Renal pelvis (tissue), 4 donors: ENCODE data around the gene LDLRAD2. TPM values are rescaled to one million over a fixed set of nuclear protein-coding genes. Genes with fewer than 3 reads are reported as not detected.
"Not testable (repeated sequence)": the region's sequence is repeated elsewhere in the genome, so short reads cannot be mapped to it uniquely, and the experiment has no call there.

Experiments
- DNase-seq: peaks from one replicate; pipeline ENCODE4 v3.0.0-alpha.2; 2013
- polyA plus RNA-seq, 3 donors: library from polyadenylated mRNA; unstranded; fragments of 120-200 nt; gene quantifications; one replicate each; pipeline ENCODE4 v1.2.1, GENCODE V29; 2013; ENCODE audit not compliant: insufficient read length in 3 of 3

Gene LDLRAD2
- polyA plus RNA-seq, 3 donors = 3.7 to 5.8 (median 4.0) TPM

DNA sequence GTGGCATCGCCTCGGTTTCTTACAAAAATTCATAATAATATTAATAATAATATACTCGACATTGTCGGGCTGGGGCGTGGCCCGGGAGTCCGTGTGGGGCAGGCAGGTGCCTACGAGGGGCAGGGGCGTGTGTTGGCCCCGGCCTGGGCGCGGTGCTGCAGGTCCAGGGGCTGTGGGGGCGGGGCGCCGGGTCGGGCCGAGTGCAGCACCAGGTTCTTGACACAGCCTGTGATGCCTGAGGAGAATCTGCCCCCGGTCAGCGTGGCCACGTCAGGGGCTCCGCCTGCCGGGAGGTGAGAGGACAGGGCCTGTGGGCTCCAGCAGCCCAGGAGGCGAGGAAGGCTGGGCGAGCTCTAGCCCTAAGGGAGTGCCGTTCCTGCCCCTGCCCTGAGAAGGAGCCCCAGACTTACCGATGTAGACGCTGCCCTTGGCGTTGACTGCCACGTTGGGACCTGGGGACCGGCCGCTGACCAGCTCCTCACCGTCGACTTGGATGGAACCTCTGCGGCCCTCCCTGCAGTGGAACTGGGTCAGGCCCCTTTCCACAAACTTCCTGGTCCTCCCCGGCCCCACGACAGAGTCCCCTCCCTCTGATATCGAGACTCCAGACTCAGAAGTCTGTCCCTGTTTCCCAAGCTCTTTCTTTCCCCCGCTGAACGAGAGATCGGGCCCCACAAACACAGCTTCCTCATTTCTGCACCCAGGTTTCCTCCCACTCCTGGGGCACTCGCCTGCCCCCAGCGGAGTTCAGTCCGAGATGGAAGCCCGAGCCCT is 11.3 kb downstream of the LDLRAD2 start:
- no peak for DNase-seq

DNA sequence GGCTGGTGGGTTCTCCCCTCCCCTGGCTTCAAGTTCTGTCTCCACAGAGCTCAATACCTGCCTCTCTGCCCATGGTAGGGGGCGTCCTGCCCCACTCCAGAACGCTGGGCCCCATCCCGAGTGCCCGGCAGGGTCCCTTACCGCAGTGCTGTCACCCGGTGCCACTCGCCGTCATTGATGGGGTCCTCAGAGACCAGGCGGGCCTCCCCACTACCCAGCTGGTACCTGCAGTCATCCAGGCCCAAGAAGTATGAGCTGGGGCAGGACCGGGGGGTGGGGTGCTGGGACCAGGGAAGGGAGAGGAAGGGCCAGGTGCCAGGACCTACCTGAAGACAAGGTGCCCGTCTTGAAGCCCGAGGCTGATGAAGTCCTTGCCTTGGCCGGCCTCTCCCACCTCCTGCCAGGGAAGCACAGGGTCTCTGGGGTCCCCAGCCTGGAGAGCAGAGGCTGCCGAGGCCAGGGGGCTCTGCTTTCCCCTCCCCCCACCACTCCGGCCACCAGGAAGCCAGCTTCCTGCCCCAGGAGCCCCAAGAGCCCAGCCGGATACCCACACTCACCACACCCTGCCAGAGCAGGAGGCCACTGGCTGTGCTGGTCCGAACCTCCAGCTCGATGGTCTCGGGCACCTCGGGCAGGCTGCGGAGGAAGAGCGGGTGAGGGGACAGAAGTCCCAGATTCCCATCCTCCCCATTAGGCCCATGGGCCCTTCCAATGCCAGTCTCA is 12.1 kb downstream of the LDLRAD2 start:
- no peak for DNase-seq

DNA sequence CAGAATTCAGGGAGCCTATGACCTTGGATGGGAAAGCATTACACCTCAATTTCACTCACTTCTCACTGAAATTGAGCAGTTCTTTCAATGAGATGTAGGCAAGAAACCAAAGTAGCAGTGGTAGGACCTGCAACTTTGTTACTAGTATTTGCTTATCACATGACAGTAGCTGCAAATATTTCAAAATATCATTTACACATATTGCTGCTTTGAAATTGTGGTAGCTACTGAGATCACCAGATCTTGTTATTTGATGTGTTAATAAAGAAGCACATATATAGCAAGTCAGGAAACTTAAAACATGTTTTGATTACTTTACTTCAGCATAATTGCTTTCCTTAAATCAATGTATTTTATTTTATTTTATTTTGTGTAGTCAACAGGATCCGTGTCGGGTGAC is 12.9 kb downstream of the LDLRAD2 start:
- DNase-seq = no peak

DNA sequence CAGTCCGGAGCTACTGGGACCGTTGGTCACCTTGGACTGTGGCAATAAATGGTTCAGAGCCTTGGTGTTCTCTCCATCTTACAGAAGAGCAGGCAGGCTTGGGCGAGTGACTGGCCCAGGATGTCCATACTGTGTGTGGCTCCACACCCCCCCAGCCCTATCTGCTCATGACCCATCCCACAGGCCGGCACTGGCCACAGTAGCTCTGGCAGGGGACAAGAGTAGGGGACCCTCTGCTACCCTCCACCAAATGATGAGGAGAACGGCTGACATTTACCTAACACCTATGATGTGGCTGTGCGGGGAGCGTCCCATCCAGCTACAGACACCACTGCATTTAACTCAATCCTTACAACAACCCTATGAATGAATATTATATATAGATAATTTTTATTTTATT is 13.3 kb downstream of the LDLRAD2 start:
- no peak for DNase-seq

DNA sequence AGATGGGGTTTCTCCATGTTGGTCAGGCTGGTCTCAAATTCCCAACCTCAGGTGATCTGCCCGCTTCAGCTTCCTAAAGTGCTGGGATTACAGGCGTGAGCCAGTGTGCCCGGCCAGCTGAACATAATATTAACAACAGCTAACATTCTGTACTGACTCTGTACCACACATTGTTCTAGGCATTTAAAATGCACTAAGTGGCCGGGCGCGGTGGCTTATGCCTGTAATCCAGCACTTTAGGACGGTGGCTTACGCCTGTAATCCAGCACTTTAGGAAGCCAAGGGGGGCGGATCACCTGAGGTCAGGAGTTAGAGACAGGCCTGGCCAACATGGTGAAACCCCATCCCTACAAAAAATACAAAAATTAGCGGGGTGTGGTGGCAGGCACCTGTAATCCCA is 14.6 kb downstream of the LDLRAD2 start:
- DNase-seq = not testable (repeated sequence)

DNA sequence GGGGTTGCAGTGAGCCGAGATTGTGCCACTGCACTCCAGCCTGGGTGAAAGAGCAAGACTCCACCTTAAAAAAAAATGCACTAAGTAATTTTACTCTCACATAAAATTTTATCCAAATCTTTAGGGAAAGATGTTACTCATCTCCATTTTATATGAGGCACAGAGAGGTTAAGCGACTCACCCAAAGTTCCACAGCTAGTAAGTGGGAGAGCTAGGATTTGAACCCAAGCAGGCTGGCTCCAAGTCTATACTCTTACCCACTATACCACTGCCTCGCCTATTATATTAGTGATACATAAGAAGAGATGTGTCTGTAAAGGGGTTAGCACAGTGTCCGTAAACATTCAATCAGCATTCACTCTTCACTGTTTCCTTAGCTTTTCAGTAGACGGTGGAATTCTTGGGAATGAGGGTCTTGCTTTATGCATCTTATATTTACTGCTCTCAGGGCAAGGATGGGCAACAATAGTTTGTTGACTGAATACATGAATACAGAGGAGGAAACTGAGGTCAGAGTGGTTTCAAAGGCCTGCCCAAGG is 15.1 kb downstream of the LDLRAD2 start:
- no peak for DNase-seq

DNA sequence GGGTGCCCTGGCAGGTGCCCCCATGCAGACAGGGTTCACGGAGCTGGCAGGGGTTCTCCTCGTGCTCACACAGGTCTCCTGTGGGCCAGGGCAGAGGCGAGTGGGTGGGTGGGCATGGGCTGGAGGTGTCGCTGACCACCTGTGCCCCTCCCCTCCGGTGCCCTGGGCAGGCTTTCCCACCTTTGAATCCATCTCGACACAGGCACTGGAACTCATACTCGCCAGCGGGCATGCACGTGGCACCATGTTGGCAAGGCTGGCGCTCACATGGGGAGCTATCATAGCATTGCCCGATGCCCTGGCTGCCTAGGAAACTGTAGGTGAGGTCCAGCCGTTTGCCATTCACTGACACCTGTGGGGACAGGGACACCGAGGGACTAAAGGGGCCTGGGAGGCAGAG is 16.0 kb downstream of the LDLRAD2 start:
- DNase-seq = no peak

DNA sequence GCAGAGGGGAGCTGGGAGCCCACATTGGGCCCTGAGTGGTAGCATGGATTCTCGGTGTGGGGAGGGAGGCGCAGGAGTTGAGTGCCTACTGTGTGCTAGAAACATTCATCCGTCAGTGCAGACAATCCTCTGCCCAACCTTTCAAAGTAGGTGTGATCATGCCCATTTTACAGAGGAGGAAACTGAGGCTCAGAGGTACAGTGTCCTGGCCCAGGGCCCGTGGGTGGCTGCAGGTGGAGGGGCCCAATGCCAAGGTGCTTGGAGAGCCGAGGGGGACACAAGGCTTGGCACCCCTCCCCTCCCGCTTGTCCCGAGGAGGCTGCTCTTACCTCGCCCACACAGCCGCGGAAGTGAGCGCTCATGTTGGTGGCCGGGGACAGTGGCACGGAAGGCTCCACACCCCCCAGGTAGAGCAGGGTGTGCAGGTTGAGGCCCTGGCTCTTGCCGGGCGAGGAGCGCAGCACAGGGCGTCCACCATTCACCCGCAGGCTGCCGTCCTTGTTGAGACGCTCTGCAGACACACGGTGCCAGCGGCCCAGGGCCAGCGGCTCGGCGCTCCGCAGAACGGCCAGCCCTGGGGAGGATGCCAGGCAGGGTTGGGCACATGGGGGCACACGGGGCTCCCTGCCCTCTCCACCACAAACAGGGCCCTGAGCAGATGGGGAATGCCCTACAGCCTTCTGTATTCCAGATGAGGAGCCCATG is 16.6 kb downstream of the LDLRAD2 start:
- DNase-seq = no peak

DNA sequence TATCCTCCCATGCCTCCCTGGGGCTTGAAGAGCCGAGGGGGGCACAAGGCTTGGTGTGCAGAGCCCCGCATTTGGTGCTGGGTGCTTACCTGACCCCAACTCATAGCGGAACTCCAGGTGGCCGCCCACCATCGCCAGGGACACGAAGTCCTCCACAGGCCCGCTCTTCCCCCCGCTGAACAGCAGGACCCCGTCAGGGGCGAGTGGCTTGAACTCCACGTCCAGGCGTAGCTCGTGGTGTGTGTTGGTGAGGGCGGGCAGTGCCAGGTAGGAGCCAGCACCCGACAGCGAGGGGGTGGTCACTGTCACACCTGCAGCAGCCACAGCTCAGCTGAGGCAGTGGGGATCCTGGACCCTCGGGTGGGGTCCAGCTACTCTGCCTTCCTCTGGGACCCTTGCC is 17.2 kb downstream of the LDLRAD2 start:
- no peak for DNase-seq

DNA sequence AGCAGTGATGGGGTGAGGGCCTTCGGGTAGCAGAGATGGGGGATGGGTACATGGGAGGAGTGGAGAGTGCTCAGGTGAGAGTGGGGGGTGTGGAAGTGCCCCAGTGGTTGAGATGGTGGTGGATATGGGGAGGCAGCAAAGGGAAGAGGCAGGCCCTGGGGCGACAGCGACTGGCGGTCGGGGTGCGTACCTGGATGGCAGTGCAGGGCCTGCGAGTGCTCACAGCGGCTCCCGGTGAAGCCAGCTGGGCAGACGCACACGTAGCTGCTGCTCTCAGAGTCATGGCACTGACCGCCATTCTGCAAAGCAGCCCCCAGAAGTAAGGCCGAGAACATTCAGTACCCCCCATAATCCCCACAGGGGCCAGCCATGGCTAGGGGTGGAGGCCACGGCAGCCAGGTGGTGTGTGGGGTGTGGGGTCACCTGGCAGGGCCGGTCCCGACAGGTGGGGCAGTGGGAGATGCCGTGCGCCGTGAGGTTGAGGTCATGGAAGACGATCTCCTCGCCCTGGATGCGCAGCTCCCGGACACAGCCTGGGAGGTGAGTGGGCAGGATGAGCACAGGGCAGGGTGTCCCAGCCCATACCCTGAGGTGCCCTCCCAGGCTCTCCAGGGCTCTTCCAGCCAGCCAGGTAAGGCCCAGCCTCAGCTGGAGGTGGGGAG is 18.9 kb downstream of the LDLRAD2 start:
- no peak for DNase-seq

DNA sequence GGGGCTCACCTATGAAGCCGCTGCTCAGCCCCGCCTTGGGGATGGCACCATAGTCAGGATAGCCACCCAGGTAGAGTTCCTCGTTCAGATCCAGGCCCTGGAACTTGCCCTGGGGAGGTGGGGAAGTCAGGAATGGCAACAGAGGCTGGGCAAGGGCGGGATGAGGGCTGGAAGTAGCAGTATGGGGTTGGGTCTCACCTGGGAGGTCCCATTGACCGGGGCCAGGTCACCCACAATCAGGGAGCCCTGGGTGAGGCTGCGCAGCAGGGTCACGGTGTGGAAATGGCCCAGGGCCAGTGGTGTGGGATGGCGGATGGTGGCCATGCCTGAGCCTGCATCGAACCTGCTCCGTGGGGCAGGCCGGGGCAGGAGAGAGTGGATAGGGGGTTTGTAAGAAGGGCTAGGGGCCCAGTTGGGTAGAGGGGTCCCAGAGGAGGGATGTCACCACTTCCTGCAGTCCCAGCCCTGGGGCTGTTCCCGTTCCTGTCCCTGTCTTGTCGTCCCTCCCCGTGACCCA is 19.4 kb downstream of the LDLRAD2 start:
- DNase-seq = no peak

DNA sequence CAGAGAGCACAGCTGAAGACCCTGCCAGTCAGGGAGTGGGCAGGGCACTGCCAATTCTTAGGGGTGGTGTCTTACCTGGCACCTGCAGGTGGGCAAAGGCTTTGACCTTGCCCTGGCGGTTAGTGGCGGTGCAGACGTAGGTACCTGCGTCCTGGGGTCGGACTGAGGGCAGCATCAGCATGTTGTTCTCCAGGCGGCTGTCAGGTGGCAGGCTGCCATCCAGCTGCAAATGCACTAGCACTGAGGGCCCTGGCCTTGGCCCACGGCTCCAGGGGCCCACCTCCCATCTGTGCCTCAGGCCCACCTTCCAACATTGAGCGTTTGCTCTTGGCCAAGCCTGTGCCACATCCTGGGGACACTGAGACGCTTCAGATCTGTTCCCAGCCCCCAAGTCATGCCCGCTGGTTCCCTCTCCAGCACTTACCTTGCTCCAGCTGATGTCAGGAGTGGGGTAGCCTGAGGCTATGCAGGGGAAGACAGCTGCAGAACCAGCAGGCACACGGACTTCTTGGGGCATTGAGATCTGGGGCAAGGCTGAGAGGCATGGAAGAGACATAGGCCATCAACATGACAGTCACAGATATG is 21.4 kb downstream of the LDLRAD2 start:
- DNase-seq = no peak

DNA sequence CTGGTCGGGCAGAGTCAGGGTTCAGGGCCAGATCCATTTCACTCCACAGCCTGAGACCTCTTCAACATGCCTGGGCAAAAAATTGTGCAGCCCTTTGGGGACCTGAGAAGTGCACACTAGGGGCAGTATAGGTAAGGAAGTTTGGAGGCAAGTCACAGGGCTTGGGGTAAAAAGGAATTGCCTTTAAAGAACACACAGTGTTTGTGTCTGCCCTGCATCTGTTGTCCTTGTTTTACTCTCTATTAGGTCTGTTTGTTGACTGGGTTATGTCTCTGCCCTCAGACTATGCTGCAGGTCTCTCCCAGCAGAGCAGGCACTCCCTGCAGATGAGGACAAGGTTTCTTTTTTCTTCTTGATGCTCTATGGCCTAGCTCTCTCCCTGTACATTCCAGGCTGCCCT is 22.0 kb downstream of the LDLRAD2 start:
- DNase-seq = no peak

DNA sequence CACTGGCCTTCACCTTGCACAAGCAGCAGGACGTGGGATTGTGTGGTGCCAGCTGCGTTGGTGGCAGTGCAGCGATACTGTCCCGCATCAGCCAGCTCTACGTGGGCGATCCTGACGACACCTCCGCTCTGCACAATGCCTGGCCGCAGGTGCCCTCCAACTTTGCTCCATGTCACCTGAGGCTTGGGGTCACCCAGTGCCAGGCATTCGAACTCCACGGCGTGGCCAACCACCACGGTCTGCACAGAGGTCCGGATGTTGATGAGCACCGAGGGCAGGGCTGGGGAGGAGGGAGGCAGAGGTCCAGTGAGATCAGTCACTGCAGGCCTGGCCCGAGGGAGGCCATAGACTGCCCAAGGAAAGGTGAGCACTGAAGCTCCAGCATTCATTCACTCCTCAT is 22.6 kb downstream of the LDLRAD2 start:
- no peak for DNase-seq

DNA sequence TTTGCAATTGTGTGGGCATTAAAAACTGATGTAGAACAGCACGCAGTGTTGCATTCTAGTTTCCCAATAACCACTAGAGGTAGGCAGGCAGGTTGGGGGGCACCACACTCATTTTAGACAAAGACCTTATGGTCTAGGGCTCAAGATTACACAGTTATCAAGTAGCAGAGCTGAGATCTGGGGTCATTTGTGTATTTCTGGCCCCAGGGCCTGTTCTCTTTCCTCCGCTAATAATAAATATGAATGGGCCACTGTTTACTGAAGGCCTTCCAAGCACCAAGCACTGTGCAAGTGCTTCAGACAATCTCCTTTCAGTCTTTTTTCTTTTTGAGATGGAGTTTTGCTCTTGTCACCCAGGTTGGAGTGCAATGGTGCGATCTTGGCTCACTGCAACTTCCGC is 23.9 kb downstream of the LDLRAD2 start:
- DNase-seq = no peak

DNA sequence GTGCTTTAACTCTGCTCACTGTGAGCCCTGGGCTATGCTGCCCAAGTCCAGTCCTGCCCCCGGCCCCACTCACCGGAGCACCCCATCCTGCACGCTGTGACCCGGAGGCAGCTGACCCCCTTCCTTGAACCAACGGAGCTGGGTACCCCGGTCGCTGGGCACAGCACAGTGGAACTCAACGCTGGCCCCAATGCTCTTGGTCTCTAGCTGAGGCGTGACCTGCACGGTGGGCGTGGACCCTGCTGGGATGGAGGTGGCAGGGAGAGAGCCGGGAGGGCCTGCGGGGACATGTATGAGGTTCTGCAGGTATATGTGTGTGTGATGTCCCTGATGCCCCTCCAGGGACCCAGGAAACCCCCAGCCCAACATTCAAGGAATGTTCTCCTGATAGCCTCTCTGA is 24.7 kb downstream of the LDLRAD2 start:
- no peak for DNase-seq

DNA sequence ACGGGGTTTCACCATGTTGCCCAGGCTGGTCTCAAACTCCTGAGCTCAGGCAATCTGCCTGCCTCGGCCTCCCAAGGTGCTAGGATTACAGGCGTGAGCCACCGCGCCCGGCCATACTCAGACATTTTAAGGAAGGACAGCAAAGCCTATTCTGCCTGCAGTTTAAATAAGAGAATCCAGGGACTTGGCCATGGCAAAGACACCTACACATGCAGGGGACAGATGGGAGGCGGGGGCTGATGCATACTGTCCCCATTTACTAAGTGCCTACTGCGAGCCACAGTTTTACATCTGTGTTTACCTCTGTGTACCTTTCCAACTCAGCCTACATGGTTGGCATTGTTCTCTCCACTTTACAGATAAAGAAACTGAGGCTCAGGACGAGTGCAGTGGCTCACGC is 25.4 kb downstream of the LDLRAD2 start:
- no peak for DNase-seq

DNA sequence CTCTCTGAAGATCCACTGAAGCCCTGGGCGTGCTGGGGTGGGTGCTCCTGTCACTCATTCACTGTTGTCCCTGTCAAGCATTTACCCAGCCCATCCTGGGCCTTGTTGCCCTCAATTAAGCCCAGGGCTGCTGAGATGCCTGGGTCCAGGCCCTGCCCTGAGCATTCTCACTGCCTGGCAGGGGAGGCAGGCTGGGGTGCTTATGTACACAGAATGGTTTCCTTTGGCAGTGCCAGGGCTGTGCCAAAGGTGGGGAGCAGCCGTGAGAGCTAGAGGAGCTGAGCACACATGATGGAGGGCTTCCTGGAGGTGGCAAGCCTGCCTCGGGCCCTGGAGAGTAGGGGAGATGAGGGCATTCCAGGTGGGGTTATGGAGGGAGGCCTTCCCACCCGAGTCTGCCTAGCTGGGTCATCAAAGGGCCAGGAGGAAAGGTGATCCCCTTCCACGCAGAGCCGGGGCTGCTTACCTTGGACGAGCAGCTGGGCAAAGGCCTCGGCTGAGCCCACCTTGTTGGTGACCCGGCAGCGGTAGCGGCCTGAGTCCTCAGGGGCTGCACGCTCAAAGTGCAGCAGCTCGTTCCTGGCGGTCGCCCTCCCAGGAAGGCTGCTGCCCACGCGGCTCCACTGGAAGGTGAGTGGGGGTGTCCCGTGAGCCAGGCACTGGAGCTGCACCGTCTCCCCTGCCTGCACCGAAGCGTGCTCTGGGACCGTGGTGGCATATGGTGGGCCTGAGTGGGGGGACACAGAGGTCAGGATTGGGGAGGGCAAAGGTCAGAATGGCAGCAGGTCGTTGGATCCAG is 26.5 kb downstream of the LDLRAD2 start:
- no peak for DNase-seq

DNA sequence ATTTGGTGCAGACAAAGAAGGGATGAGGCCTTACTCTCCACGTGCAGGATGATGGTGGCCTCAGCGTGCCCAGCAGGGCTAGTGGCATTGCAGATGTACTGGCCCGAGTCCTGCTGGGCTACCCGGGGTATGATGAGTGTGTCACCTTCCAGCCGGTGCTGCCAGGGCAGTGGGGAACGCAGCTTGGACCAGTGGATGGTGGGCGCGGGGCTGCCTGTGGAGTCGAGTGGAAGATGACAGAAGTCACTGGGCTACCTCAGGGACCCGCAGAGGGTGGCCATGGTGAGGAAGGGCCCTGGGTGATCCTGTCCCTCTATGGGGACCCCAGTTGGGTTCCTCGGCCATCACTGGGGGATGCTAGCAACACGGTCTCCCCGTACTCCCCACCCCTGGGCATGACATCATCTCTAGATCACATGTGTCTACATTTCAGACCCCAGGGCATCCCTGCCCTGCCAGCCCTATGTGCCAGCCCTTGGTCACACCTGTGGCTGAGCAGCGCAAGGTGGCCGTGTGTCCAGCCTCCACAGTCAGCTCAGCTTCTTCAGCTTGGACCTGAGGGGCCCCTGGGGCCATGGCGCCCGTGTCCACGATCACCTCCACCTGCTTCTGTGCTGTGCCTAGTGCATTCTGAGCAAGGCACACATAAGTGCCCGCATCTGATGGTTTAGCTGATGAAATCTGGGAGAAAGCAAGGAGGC is 27.4 kb downstream of the LDLRAD2 start:
- no peak for DNase-seq

DNA sequence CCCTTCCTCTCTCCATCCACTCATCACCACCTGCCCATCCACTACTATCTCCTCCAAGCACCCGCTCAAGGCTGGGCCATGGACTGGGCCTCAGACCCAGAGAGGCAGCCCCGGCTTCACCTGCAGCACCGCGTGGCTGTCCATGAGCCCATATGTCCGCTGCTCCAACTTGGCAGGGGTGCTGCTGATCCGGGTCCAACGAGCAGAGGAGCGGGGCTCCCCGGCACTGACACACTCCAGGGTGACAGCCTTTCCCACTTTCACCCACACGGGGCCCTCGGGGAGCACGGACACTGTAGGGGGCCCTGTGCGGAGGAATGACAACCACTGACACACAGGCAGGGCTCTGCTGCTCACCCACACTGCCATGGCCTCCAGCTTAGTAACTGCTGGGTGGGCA is 28.9 kb downstream of the LDLRAD2 start:
- no peak for DNase-seq
